Tibial nerve (tissue), 4 donors: ENCODE results near the gene LRRN2.

ENCODE experiments used
- EP300 ChIP-seq, 2 donors: sonication (generic); formaldehyde crosslinking; IDR thresholded peaks; one replicate each; pipeline ENCODE4 v1.6.1; 2017; ENCODE audit warnings: antibody characterized with exemption in 2 of 2, mild to moderate bottlenecking in 1 of 2
- TF ChIP-seq, protein P1 (sequence below), 5 experiments: fragments of 200-600 bp in 3 of 5; fragments of 450-650 bp in 2 of 5; sonication (generic) in 3 of 5; IDR thresholded peaks; one replicate each; pipeline ENCODE4 v1.5.1; 2016 to 2019; ENCODE audit warnings: antibody characterized with exemption in 5 of 5, mild to moderate bottlenecking in 3 of 5, moderate library complexity in 2 of 5

DNA sequence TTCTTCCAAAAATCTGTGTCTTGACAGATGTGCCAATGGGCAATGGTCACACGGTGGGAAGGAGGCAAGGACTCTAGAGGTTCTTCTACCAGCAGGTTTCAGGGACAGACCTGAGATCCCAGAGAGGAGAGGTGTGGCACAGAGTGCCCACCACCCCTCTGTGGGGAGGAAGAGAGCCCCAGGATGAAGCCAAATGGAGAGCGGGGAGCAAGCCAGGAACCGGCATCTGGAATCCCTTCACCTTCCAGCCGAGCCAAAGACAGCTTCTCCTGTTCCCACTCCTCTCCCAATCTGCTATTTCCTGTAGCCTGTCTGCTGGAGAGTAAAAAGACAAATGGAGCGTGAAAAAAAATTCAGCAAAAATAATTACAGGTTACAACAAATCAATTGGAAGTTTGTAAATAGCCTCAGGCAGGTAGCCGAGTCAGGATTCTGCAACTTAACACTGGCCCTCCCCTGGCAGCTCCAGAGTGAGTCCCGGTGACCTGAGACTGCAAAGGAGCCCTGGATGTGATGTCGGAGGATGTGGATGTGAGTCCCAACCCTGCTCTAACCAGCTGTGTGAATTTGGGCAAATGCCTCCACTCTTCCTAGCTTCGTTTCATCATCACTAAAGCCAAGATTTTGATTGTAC lies 45.4 kb upstream of the LRRN2 start:
- no peak for TF ChIP-seq EP300 (IDR thresholded peaks at IDR 0.05)
- TF ChIP-seq, protein P1, sequence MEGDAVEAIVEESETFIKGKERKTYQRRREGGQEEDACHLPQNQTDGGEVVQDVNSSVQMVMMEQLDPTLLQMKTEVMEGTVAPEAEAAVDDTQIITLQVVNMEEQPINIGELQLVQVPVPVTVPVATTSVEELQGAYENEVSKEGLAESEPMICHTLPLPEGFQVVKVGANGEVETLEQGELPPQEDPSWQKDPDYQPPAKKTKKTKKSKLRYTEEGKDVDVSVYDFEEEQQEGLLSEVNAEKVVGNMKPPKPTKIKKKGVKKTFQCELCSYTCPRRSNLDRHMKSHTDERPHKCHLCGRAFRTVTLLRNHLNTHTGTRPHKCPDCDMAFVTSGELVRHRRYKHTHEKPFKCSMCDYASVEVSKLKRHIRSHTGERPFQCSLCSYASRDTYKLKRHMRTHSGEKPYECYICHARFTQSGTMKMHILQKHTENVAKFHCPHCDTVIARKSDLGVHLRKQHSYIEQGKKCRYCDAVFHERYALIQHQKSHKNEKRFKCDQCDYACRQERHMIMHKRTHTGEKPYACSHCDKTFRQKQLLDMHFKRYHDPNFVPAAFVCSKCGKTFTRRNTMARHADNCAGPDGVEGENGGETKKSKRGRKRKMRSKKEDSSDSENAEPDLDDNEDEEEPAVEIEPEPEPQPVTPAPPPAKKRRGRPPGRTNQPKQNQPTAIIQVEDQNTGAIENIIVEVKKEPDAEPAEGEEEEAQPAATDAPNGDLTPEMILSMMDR (IDR thresholded peaks at IDR 0.05), result no peak
